GM19351 (cell line): ENCODE measurements around the gene KLF13.

Experiments used
- ATAC-seq: cut with Tn5 transposase; IDR thresholded peaks from one replicate; pipeline ENCODE4 v1.9.1; 2021; ENCODE audit warnings: mild to moderate bottlenecking, moderate library complexity; ENCODE audit not compliant: unreplicated experiment

Gene KLF13

DNA sequence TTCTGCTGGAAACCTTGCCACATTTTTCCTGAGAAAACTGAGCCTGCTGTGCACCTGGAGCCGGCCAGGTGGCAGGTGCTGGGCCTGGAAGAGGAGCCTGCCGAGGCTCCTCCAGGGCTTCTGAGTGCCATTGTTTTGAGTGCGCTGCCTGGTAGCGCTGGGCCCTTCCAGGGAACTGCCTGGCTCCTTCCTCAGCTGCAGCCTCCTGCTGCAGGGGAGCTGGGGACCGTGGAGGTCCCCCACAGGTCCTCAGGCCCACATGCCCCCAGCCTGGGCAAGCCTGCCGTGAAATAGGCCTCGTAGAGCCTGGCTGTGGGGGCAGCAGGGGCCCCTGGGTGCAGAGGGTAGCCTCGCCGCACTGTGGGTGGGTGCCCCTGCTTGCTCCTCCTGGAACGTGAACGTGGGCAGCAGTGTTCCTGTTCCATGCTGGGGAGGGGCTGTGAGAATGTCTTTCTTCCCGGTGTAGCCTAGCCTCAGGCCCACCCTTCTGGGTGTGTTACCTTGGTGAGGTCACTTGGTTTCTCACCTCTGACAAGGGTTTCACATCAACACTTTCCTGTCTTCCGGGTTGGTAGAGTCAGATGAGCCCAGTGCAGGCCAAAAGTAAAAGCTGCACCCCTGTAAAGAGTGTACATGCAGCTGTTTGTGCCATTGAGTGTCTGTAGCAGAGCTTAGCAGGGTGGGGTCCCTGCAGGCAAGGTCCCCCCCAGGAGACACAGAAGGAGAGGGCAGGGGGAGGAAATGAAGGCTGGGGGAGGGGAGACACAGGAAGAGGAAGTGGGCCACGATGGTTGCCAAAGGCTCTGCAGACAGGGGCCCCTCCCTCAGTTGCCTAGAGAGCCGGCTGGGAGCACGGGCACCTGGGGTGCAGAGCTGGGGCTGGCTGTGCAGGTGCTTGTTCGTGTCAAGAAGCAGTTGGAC lies 34.5 kb downstream of the KLF13 start:
- ATAC-seq: peak; percentile 72

DNA sequence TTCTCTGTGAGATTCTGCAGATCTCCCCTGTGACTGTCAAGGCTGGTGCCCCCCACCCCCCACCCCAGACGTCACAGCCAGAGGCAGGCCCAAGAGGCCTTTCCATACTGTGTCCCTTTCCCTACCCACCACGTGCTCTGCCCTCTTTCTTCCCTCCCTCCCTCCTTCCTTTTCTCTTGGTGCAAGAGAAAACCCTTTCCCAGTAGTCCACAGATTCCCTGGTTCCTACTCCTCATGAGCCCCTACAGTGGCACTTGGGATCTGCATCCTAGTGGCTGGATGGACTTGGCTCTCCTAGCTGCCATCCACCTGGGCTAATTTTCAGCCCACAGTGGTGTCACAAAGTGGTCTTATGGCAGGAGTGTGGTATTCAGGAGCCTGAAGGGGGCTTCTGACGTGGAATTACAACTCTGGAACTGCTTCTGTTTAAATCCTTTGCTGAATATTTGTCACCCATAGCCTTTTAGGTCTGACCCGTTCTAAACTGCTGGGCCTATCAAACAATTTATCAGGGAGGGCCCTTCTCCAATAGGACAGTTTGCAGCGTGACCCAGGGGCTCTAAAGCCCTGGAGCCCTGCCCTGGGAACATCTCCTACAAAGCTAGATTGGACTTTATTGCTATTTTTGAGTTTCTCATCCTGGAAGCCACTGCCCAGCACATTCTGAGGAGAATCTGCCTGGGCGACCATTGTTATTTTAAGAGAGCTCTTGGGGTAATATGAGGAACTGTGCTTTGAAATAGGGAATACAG lies 35.3 kb downstream of the KLF13 start:
- no peak for ATAC-seq

DNA sequence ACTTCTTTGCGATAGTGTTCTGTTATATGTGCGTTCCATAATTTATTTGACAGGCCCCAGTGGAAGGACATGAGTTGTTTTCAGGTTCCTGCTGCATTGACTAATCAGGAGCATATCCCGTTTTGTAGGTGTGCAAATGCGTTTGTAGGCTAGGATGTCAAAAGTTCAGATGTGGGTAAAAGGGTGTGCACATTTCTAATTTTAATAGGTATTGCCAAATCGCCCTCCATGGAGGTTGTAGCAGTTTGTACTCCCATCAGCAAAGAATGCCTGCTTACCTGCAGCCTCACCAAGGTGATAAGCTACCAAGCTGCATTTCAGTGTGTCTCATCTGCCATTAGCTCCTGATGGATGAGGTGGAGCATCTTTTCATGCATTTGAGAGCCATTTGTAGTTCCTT lies 36.3 kb downstream of the KLF13 start:
- ATAC-seq: no peak

DNA sequence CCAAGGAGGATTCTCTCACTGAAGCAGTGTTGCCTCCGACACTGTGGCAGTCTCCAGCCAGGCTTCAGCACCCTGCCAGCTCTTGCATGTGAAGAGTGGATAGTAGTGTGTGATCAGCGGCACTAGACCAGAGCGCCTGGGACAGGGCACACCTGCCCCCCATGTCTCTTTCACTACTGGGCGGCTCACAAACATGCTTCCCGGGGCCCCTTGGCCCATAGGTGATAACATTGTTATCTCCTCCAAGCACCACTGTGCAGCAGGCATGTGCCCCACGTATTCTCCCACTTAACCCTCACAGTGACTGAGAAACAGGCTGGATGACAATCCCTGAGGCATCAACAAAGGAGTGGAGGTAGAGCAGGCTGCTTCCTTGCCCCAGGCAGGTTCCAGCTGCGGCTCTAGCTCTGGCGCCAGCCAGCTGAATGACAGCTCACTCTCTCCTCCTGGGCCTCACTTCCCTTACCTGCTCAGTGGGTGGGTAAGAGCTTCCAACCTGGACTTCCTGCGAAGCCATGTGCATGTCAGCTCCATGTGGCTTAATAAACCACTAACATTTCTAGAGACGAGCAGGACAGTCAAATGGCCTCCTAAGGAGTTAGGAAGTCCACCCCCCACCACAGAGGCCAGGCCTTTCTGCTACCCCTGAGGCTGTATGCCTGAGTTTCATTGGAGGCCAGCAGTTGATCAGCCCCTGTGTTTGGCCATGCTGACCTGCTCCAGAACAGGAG lies 37.8 kb downstream of the KLF13 start:
- no peak for ATAC-seq

DNA sequence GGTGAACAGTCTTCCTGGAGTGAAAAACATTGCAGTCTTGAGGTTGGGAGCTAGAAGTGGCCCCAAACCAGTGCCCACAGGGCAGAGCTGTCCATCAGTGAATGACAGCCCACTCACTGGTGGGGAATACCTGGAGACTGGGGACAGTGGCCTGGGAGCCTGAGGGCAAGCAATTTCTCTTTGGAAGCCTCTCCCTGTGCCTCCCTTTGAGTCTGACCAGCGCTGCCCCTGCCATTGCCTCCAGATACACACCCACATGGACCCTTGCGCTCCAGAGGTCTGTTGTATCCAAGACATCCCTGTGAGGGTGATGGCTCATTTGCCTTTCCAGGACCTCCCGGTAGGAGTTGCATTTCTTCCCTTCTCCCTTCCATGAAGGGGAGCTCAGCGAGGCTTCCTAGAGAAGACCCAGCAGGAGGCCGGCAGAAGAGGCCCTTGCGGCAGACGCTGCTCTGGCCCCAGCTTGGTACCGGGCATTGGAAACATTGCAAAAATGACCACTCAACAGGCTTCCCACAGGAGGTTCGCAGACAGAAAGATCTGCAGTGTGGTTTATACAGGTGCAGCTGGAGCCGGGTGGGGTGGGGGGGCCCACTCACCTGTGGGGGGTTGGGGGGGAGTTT lies 38.5 kb downstream of the KLF13 start:
- ATAC-seq: no peak

DNA sequence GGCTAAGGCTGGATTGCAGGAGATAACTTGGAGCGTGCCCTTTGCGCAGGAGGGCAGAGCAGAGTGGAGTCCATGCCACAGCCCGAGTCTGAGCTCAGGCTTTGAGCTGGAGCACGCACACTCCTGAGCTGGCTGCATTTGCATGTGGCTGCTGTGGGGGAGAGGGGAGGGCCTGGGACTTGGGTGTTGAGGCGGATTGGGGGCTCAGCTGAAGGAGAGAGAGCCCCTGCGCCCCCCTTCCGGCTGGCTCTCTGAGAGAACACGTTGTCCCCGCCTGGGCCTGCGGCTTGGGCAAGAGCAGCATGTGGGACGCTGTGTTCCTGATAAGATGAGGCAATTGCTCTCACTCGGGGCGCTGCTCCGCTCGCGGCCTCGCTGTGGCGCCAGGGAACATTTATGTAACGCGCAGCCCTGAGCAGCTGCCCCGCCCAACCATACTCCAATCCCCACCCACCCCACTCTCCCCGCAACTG lies 39.1 kb downstream of the KLF13 start:
- ATAC-seq: peak; percentile 50

DNA sequence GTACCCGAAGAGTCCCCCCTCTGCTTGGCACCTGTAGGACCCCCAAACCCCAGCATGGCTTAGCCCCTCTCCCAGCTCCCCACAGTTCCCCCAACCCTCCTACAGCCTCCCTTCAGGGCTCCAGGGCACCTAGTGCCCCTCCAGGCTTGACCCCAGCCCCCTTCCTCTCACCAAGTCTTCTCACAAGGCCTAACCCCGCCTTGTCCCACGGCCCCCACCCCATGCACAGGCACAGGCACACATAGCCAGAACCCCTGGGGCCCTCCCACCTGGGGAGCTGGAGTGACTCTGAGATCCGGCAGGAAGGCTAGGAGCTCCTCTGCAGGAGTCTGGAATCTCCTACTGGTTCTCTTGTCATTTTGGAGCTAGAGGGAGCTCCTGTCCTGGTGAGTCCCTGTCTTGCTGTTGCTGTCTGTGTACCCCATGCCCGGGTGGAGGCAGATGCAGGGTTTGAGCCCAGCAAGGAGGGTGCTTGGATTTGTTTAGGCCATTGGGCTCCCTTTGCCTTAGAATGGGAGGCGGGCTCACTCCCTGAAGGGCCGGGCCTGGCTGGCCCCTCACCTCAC lies 39.6 kb downstream of the KLF13 start:
- ATAC-seq: no peak

DNA sequence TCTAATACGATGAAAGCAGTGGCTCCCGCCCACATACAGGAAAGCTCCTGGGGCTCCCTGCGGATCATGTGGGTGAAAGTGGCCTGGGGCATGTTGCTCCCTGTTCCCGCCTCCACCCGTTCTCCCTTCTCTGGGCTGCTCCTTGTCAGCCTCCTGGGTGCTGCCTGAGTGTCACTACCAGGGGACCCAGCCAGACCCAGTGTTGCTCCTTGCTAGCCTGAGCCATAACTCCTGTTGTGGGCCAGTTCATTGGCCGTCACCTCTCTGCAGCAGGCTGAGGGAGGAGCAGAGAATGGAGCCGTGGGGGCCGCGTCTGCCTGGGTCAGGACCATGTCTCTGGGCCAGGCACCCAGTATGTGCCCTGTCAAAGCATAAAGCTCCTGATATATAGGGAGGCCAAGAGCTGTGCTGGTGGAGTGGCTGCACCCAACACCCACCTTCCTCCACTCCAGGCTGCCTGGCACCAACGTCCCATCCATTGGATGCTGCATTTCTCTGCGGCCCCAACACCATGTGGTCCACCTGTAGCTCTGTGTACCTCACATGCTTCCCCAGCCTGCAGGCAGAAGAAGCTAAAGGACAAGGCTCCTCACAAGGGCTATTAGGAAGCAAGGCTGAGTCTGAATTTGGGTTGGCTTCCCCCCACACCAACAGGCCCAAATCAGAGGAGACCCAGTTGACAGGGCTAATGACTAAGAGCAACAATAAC lies 40.5 kb downstream of the KLF13 start:
- no peak for ATAC-seq

DNA sequence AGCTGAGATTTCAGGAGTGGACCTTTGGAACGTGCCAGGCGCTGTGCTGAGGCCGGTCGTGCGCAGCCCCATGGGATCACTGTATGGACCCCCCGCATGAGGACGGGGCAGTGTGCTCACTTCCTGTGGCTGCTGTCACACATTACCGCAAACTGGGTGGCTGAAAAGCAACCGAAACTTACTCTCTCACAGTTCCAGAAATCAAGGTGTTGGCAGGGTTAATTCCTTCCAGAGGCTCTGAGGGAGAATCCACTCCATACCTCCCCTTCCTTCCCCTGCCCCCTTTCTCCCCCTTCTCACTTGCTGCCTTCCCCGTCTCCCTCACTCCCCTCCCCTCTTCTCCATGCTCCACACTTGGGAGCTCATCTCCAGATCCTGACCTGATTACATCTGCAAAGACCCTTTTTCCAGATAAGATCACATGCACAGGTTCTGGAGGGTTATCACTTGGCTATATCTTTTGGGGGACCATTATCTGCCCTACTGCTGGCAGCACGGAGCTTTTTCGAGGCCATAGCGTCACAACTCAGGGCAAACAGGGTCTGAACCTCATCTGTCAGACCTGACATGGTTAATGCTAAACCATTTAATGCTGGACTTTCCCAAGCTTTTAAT lies 41.2 kb downstream of the KLF13 start:
- ATAC-seq: peak; percentile 49

DNA sequence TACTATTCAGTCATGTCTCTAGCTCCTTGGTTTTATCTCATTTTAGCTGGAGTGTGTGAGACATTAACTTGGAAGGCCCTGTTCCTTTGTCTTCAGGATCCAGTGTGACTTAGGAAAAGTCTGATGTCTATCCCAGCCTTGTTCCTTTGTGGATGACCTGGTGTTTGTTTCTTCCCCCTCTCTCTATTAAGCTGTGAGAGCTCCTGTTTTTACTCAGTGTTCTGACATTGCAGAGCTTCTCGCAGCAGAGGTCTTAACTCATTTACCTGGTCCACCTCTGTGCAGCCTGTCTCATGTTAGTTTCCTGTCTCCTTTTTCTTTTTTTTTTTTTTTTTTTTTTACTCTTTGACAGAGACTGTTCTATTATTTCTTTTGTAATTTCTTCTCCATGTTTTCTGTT lies 43.1 kb downstream of the KLF13 start:
- ATAC-seq: no peak

DNA sequence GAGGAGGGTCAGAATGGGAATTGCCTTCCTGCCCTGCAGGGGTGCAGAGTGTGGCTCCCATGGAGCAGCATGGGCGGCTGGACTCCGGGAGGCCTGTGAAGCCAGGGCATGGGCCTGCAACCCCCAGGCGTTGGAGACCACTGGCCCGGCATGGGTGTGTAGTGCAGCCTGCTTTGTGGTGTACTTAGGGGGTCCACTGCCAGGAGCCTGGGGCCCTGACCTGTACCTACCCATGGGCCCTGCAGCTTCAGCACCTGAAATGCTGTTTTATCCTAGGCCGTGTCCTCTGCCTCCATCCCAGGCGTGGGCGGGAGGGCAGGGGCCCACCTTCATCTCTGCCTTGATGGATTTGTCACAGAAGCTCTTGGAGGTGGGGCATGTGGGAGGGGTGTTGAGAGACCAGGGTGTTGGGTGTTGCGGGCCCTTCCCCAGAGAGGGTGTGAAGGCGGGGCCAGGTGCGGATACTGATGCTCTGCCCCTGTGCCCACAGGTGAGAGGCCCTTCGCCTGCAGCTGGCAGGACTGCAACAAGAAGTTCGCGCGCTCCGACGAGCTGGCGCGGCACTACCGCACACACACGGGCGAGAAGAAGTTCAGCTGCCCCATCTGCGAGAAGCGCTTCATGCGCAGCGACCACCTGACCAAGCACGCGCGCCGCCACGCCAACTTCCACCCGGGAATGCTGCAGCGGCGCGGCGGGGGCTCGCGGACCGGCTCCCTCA lies 45.0 kb downstream of the KLF13 start:
- ATAC-seq: no peak

DNA sequence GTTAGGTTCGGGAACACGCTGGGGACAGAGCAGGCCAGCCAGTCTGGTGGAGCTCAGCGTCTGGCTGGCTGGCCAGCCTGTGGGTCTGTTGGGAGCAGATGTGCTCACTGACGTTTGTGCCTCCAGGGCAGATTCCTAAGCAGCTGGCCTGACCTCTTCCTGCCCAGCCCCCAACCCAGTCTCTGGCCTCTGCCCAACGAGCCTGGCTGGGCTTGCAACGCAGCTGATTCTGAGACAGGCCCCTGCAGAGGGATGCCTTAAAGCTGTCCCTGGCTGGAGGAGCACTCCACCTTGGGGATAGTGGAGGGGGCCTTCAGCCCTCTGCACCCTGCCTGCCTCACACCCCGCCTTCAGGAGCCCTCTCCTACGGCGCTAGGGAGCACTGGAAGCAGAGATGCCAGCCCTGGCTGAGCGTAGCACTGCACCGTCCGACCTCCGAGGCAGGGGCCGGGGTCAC lies 46.0 kb downstream of the KLF13 start:
- ATAC-seq: no peak

DNA sequence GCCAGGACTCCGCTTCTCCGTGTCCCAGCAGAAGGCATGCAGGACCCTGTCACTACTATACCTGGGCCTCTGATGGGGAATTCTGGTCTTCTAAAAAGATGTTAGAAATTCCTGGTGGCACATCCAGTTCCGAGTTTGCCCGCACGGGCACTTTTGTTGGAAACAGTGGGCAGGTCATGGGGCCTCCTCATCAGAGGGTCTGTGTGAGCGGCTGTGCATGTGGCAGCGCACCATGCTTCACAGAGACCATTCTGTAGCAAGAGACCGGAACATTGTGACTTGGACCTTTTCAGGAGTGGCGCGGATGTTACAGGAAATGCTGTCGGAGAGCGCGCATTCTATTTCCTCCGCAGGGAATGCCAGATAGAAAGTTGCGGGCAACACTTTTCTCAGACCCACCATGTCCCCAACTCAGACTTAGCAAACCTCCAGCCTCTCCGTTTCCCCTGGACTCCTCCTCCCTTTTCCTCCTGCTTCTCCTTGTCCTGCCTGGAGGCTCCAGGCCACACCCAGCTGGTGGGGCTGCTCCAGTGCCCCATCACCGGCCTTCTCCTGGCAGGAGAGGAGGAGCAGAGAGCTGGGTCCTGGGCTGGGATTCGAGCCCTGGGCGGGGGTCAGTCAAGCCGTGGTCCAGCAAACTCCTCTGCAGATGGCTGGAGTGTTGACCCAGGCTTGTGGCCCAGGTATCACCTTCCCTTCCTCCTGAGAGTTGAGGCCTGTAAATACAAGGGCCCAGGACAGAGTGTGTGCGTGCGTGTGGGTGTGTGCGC lies 46.6 kb downstream of the KLF13 start:
- ATAC-seq: no peak

DNA sequence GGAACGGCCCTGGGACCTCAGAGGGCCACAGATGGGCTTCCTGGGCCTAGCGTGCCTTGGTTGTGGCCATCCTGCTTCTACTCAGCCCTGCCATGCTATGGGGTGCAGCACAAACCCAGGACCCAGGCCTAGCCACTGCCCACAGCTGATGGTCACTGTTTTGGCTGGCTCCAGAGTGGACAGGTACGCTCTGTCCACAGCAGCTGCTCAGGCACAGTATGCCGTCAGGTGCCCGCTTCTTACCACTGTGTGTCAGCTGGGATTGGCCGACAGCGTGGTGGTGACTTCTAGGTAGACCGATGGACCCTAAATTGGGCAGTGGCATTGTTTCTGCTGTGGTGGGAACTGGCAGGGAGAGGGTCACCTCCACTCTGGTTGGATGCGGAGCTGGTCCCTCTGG lies 47.3 kb downstream of the KLF13 start:
- ATAC-seq: no peak

DNA sequence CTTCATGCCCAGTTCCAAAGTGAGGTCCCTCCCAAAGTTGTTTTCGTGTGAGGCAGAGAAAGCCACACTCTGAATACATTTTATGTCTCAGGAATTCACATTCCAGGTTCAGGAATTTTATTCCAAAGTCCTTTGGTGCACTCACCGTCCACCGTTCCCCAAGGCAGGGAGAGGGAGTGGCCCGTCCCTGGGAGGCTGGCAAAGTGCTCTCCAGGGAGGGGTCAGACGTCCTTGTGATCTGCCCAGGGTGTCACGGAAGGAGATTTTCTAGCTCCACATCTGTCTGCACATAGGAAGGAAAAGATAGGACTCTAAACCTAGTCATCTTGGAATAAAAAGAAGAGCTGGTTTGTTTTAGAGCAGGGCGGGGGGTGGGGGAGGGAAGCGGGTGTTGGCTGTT lies 47.9 kb downstream of the KLF13 start:
- ATAC-seq: no peak

DNA sequence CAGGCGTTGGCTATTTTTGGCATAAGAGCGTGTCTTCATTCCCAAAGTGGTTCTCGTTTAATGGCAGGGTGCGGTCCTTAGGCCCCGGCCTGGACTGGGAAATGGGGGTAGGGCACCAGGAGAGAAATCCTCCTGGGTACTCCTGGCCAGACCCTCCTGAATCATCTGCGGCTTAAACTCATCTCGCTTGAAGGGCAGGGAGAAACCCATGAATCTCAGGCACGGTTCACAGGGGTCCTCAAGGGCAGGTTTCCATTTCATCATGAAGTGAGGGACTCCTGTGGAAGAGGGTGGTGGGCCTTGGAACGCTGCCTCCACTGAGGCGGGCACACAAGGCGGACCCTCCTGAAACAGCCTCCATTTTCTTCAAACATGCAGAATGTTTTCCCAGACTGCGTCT lies 48.4 kb downstream of the KLF13 start:
- ATAC-seq: no peak

DNA sequence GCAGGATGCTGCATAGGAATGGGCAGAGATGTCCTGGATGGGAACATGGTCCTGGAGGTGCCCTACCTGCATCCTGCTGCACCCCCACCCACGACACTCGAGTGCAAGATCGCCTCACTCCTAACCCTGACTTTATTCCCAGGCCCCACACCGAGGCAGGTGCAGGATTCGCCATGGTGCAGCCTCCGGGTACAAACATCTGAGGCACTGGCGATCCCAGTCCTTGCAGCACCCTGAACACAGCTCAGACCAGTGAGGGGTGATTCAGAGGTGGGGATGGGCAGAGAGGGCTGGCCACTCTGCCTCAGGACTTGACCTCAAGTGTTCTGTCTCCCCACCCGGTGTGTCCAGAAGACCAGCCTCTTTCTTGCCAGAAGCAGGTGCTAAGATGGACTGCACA lies 49.1 kb downstream of the KLF13 start:
- ATAC-seq: no peak

DNA sequence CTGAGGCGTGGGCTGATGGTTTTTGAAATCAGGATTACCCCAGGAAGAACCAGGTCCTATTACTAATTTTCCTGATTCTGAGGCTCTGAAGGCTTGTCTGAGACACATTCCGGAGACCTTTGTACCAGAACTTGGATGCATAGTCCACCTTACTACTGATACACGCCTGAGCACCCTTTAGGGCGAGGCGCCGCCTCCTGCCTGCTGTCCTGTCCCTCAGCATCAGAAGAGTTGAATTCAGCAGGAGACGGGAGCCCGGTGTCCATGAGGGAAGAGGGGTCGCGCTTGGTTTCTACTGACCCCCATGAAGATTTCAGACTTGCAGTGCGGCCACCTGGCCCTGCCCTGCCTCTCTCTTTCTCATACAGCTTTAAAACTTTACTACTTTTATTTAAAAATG lies 49.9 kb downstream of the KLF13 start:
- ATAC-seq: no peak
